H1 (cell line): ENCODE results near the gene INTS2. TPM values are rescaled to one million over a fixed set of nuclear protein-coding genes. Genes with fewer than 3 reads are reported as not detected.

Experiments
- CTCF ChIP-seq, 3 experiments: IDR thresholded peaks; 1 replicate in 2 of 3; 2 replicates in 1 of 3; pipeline versions ENCODE4 v1.5.1 to v1.6.1; 2011; ENCODE audit warnings: low read length in 3 of 3, mild to moderate bottlenecking in 3 of 3, inconsistent platforms in 2 of 3, low read depth in 1 of 3, moderate library complexity in 1 of 3; ENCODE audit not compliant: insufficient read depth in 1 of 3; ENCODE audit errors: control extremely low read depth in 1 of 3
- SIN3A ChIP-seq, 2 experiments: IDR thresholded peaks in 1 of 2; conservative IDR thresholded peaks in 1 of 2; 2 replicates each; pipeline ENCODE4 v1.6.1; 2011 to 2012; ENCODE audit warnings: low read length in 2 of 2, improper control_type of control experiment in 1 of 2, low read depth in 1 of 2, mild to moderate bottlenecking in 1 of 2
- SIX5 ChIP-seq: IDR thresholded peaks from 2 replicates; pipeline ENCODE4 v1.6.1; 2011; ENCODE audit warnings: mild to moderate bottlenecking, low read depth, low read length
- polyA plus RNA-seq, 7 experiments: library from polyadenylated mRNA; depleted of rRNA in 3 of 7; stranded (reverse) in 5 of 7; unstranded in 2 of 7; fragments of >200 nt in 5 of 7; fragments of 200-250 nt in 2 of 7; gene quantifications; 1 replicate in 5 of 7; 2 replicates in 1 of 7; 4 replicates in 1 of 7; pipeline versions ENCODE4 v1.2.1 to v1.2.3, GENCODE V29; 2011 to 2013; ENCODE audit warnings: missing spikeins in 2 of 7, mixed read lengths in 2 of 7
- total RNA-seq: library from RNA; stranded (reverse); fragmentation: NEBNext Ultra II Directional; extraction: Animal tissue kit (Norgen Biotek cat#: 25700); gene quantifications from 2 replicates; pipeline ENCODE4 v1.2.1, GENCODE V29; 2021

Gene INTS2
- total and polyA plus RNA-seq, 2 of the 8 experiments (the other 6 are each of a cell fraction or from before 2014, with no cell fraction given): 9.4 to 21.8 TPM

GRCh38 chr17:61972311-61972710 lies 44.5 kb upstream of the INTS2 start (continued):
- TF ChIP-seq SIX5: no peak
- TF ChIP-seq SIN3A (conservative IDR thresholded peaks at IDR 0.05 in 1 of 2, IDR thresholded peaks at IDR 0.05 in 1 of 2; ENCODE audit: low read depth in 1 of 2, low read length in 2 of 2): no peak
- no peak for TF ChIP-seq CTCF (IDR thresholded peaks at IDR 0.05; ENCODE audit: control extremely low read depth in 1 of 3, insufficient read depth in 1 of 3, low read depth in 1 of 3, low read length in 3 of 3)
